ENCODE measurements around the gene MACROH2A2. TPM values are rescaled to one million over a fixed set of nuclear protein-coding genes. Genes with fewer than 3 reads are reported as not detected.

Gene MACROH2A2
- total and polyA plus RNA-seq, 2 of the 13 experiments (the other 11 are each of a cell fraction or from before 2014, with no cell fraction given): 9.8 to 43.1 TPM

GRCh38 chr10:70090951-70091350 lies 38.3 kb downstream of the MACROH2A2 start (continued):
- TF ChIP-seq, protein P1, sequence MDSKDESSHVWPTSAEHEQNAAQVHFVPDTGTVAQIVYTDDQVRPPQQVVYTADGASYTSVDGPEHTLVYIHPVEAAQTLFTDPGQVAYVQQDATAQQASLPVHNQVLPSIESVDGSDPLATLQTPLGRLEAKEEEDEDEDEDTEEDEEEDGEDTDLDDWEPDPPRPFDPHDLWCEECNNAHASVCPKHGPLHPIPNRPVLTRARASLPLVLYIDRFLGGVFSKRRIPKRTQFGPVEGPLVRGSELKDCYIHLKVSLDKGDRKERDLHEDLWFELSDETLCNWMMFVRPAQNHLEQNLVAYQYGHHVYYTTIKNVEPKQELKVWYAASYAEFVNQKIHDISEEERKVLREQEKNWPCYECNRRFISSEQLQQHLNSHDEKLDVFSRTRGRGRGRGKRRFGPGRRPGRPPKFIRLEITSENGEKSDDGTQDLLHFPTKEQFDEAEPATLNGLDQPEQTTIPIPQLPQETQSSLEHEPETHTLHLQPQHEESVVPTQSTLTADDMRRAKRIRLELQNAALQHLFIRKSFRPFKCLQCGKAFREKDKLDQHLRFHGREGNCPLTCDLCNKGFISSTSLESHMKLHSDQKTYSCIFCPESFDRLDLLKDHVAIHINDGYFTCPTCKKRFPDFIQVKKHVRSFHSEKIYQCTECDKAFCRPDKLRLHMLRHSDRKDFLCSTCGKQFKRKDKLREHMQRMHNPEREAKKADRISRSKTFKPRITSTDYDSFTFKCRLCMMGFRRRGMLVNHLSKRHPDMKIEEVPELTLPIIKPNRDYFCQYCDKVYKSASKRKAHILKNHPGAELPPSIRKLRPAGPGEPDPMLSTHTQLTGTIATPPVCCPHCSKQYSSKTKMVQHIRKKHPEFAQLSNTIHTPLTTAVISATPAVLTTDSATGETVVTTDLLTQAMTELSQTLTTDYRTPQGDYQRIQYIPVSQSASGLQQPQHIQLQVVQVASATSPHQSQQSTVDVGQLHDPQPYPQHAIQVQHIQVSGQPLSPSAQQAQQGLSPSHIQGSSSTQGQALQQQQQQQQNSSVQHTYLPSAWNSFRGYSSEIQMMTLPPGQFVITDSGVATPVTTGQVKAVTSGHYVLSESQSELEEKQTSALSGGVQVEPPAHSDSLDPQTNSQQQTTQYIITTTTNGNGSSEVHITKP (CRISPR knock-in tag; IDR thresholded peaks at IDR 0.05; ENCODE audit: low read depth): peak; percentile 64; the same call in 1 of the 2 replicates
- 0 out of 2 replicates have a peak, but pooled peaks have one; percentile 24 for TF ChIP-seq KAT2B (IDR thresholded peaks at IDR 0.05; ENCODE audit: borderline replicate concordance, low read depth, low read length)
- TF ChIP-seq, protein P2, sequence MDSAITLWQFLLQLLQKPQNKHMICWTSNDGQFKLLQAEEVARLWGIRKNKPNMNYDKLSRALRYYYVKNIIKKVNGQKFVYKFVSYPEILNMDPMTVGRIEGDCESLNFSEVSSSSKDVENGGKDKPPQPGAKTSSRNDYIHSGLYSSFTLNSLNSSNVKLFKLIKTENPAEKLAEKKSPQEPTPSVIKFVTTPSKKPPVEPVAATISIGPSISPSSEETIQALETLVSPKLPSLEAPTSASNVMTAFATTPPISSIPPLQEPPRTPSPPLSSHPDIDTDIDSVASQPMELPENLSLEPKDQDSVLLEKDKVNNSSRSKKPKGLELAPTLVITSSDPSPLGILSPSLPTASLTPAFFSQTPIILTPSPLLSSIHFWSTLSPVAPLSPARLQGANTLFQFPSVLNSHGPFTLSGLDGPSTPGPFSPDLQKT (CRISPR knock-in tag; IDR thresholded peaks at IDR 0.05; ENCODE audit: borderline replicate concordance): no peak
- no peak for TF ChIP-seq FUBP1 (CRISPR knock-in tag; IDR thresholded peaks at IDR 0.05; ENCODE audit: borderline replicate concordance)
- TF ChIP-seq ZNF558 (CRISPR knock-in tag; IDR thresholded peaks at IDR 0.05; ENCODE audit: borderline replicate concordance): no peak
- no peak for TF ChIP-seq ZNF343 (CRISPR knock-in tag; IDR thresholded peaks at IDR 0.05)
- TF ChIP-seq ZNF143 (CRISPR knock-in tag; IDR thresholded peaks at IDR 0.05): no peak
- no peak for TF ChIP-seq ZNF460 (CRISPR knock-in tag; IDR thresholded peaks at IDR 0.05; ENCODE audit: borderline replicate concordance)
- TF ChIP-seq, protein P3, sequence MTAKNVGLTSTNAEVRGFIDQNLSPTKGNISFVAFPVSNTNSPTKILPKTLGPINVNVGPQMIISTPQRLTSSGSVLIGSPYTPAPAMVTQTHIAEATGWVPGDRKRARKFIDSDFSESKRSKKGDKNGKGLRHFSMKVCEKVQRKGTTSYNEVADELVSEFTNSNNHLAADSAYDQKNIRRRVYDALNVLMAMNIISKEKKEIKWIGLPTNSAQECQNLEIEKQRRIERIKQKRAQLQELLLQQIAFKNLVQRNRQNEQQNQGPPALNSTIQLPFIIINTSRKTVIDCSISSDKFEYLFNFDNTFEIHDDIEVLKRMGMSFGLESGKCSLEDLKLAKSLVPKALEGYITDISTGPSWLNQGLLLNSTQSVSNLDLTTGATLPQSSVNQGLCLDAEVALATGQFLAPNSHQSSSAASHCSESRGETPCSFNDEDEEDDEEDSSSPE (CRISPR knock-in tag; IDR thresholded peaks at IDR 0.05): 0 out of 2 replicates have a peak, but pooled peaks have one; percentile 20
- TF ChIP-seq MLXIP (CRISPR knock-in tag; IDR thresholded peaks at IDR 0.05; ENCODE audit: borderline replicate concordance): no peak
- peak; percentile 92 for TF ChIP-seq FOXP4 (CRISPR knock-in tag; IDR thresholded peaks at IDR 0.05)
- no peak for TF ChIP-seq IKZF1 (IDR thresholded peaks at IDR 0.05)
- TF ChIP-seq ZNF724P (CRISPR knock-in tag; IDR thresholded peaks at IDR 0.05; ENCODE audit: borderline replicate concordance): no peak
- TF ChIP-seq JARID2 (CRISPR knock-in tag; IDR thresholded peaks at IDR 0.05; ENCODE audit: insufficient replicate concordance): peak; percentile 42
